ENCODE measurements around the gene ATP10B. TPM values are rescaled to one million over a fixed set of nuclear protein-coding genes. Genes with fewer than 3 reads are reported as not detected.

The ATP10B gene
- total and polyA plus RNA-seq, 2 of the 13 experiments (the other 11 are each of a cell fraction or from before 2014, with no cell fraction given), result not detected

DNA sequence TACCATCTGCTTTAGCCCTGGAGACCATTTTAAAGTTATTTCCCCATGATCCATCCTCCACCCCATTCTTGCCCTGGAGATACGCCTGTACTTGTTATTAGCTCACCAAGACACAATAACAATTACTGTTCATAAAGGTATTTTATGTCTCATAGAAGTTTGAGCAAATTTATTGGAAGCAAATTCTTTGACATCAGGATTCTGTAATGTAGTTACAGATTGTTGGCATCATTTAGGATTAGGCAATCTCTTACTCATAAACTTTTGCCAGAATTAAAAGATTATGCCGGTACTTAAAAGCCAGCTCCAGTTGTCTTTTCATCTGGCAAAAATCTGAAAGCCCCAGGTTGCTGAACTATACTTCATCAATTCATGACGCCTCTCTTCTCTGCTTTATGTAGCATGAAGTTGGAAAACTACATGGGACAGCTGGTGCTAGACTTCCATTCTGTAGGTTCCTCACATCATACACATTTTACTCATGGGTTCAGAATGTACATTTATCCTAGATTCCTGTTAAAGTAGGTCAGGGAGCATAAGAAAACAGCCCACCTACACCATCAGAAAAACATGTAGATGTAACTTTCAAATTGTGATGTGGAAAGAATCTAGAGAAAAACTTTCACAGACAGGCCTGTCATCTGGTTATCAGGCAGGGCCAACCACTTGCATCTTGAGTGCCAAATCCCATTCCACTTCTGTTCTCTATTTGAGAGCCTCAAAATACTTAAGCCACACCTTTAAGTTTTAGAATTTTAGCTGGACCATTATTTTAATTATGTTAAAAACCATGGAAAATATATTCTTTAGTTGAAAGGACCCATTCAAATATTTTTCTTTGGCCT lies 14.0 kb downstream of the ATP10B start (continued):
- TF ChIP-seq, protein P1, sequence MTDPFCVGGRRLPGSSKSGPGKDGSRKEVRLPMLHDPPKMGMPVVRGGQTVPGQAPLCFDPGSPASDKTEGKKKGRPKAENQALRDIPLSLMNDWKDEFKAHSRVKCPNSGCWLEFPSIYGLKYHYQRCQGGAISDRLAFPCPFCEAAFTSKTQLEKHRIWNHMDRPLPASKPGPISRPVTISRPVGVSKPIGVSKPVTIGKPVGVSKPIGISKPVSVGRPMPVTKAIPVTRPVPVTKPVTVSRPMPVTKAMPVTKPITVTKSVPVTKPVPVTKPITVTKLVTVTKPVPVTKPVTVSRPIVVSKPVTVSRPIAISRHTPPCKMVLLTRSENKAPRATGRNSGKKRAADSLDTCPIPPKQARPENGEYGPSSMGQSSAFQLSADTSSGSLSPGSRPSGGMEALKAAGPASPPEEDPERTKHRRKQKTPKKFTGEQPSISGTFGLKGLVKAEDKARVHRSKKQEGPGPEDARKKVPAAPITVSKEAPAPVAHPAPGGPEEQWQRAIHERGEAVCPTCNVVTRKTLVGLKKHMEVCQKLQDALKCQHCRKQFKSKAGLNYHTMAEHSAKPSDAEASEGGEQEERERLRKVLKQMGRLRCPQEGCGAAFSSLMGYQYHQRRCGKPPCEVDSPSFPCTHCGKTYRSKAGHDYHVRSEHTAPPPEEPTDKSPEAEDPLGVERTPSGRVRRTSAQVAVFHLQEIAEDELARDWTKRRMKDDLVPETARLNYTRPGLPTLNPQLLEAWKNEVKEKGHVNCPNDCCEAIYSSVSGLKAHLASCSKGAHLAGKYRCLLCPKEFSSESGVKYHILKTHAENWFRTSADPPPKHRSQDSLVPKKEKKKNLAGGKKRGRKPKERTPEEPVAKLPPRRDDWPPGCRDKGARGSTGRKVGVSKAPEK (CRISPR knock-in tag; IDR thresholded peaks at IDR 0.05; ENCODE audit: borderline replicate concordance), result no peak
- no peak for TF ChIP-seq CBX2 (IDR thresholded peaks at IDR 0.05; ENCODE audit: low read depth, low read length)
- TF ChIP-seq CBX2 (CRISPR knock-in tag; IDR thresholded peaks at IDR 0.05; ENCODE audit: low read depth), result no peak
- TF ChIP-seq, protein P2, sequence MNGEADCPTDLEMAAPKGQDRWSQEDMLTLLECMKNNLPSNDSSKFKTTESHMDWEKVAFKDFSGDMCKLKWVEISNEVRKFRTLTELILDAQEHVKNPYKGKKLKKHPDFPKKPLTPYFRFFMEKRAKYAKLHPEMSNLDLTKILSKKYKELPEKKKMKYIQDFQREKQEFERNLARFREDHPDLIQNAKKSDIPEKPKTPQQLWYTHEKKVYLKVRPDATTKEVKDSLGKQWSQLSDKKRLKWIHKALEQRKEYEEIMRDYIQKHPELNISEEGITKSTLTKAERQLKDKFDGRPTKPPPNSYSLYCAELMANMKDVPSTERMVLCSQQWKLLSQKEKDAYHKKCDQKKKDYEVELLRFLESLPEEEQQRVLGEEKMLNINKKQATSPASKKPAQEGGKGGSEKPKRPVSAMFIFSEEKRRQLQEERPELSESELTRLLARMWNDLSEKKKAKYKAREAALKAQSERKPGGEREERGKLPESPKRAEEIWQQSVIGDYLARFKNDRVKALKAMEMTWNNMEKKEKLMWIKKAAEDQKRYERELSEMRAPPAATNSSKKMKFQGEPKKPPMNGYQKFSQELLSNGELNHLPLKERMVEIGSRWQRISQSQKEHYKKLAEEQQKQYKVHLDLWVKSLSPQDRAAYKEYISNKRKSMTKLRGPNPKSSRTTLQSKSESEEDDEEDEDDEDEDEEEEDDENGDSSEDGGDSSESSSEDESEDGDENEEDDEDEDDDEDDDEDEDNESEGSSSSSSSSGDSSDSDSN (CRISPR knock-in tag; IDR thresholded peaks at IDR 0.05), result no peak
- TF ChIP-seq, protein P3, sequence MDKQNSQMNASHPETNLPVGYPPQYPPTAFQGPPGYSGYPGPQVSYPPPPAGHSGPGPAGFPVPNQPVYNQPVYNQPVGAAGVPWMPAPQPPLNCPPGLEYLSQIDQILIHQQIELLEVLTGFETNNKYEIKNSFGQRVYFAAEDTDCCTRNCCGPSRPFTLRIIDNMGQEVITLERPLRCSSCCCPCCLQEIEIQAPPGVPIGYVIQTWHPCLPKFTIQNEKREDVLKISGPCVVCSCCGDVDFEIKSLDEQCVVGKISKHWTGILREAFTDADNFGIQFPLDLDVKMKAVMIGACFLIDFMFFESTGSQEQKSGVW (CRISPR knock-in tag; IDR thresholded peaks at IDR 0.05; ENCODE audit: borderline replicate concordance), result no peak
- TF ChIP-seq, protein P4, sequence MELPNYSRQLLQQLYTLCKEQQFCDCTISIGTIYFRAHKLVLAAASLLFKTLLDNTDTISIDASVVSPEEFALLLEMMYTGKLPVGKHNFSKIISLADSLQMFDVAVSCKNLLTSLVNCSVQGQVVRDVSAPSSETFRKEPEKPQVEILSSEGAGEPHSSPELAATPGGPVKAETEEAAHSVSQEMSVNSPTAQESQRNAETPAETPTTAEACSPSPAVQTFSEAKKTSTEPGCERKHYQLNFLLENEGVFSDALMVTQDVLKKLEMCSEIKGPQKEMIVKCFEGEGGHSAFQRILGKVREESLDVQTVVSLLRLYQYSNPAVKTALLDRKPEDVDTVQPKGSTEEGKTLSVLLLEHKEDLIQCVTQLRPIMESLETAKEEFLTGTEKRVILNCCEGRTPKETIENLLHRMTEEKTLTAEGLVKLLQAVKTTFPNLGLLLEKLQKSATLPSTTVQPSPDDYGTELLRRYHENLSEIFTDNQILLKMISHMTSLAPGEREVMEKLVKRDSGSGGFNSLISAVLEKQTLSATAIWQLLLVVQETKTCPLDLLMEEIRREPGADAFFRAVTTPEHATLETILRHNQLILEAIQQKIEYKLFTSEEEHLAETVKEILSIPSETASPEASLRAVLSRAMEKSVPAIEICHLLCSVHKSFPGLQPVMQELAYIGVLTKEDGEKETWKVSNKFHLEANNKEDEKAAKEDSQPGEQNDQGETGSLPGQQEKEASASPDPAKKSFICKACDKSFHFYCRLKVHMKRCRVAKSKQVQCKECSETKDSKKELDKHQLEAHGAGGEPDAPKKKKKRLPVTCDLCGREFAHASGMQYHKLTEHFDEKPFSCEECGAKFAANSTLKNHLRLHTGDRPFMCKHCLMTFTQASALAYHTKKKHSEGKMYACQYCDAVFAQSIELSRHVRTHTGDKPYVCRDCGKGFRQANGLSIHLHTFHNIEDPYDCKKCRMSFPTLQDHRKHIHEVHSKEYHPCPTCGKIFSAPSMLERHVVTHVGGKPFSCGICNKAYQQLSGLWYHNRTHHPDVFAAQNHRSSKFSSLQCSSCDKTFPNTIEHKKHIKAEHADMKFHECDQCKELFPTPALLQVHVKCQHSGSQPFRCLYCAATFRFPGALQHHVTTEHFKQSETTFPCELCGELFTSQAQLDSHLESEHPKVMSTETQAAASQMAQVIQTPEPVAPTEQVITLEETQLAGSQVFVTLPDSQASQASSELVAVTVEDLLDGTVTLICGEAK (IDR thresholded peaks at IDR 0.05), result no peak
- TF ChIP-seq, protein P4 (CRISPR knock-in tag; IDR thresholded peaks at IDR 0.05), result no peak
- TF ChIP-seq ETV6 (CRISPR knock-in tag; conservative IDR thresholded peaks at IDR 0.05), result no peak
- no peak for TF ChIP-seq NBN (conservative IDR thresholded peaks at IDR 0.05)
